HepG2 (cell line): ENCODE data around the gene BCAN. TPM values are rescaled to one million over a fixed set of nuclear protein-coding genes. Genes with fewer than 3 reads are reported as not detected.
A peak's percentile ranks its signal among the peaks of the same experiment; 100 is the strongest.

Source experiments
- DNMT1 ChIP-seq: sonication (generic); formaldehyde crosslinking; IDR thresholded peaks from 2 replicates; pipeline ENCODE4 v1.5.1; 2020; ENCODE audit warnings: mild to moderate bottlenecking, missing genetic modification reagents
- MAF1 ChIP-seq: sonication (generic); formaldehyde crosslinking; IDR thresholded peaks from 2 replicates; pipeline ENCODE4 v1.5.0; 2020; ENCODE audit warnings: missing genetic modification reagents, borderline replicate concordance
- MED1 ChIP-seq: sonication (generic); formaldehyde crosslinking; IDR thresholded peaks from 2 replicates; pipeline ENCODE4 v1.4.0; 2020; ENCODE audit warnings: missing genetic modification reagents
- MEF2D ChIP-seq: sonication (generic); formaldehyde crosslinking; IDR thresholded peaks from 2 replicates; pipeline ENCODE4 v1.5.1; 2020; ENCODE audit warnings: mild to moderate bottlenecking, missing genetic modification reagents
- PHF8 ChIP-seq: sonication (generic); formaldehyde crosslinking; IDR thresholded peaks from 2 replicates; pipeline ENCODE4 v1.5.0; 2020; ENCODE audit warnings: missing genetic modification reagents
- PRMT3 ChIP-seq: sonication (generic); formaldehyde crosslinking; IDR thresholded peaks from 2 replicates; pipeline ENCODE4 v1.8.1; 2022; ENCODE audit warnings: low read depth, mild to moderate bottlenecking, moderate library complexity, missing genetic modification reagents, borderline replicate concordance
- RBM22 ChIP-seq: fragments of 200-400 bp; formaldehyde crosslinking; optimal IDR thresholded peaks from 2 replicates; pipeline ENCODE3; 2017; ENCODE audit warnings: mild to moderate bottlenecking, low read length, moderate library complexity
- SP1 ChIP-seq, 2 experiments: fragments of 450-650 bp in 1 of 2; sonication (generic) in 1 of 2; formaldehyde crosslinking in 1 of 2; IDR thresholded peaks; 2 replicates each; pipeline versions ENCODE4 v1.4.0 to v1.6.1; 2016 to 2020; ENCODE audit warnings: missing genetic modification reagents in 1 of 2
- TARDBP ChIP-seq: sonication (generic); formaldehyde crosslinking; IDR thresholded peaks from 2 replicates; pipeline ENCODE4 v1.8.0; 2022; ENCODE audit warnings: mild to moderate bottlenecking, missing genetic modification reagents
- TOE1 ChIP-seq: sonication (generic); formaldehyde crosslinking; IDR thresholded peaks from 2 replicates; pipeline ENCODE4 v1.4.0; 2020; ENCODE audit warnings: mild to moderate bottlenecking, missing genetic modification reagents
- ZFAT ChIP-seq: sonication (generic); formaldehyde crosslinking; conservative IDR thresholded peaks from 2 replicates; pipeline ENCODE4 v1.8.1; 2023; ENCODE audit warnings: missing genetic modification reagents, inconsistent platforms
- ZNF552 ChIP-seq: sonication (generic); formaldehyde crosslinking; IDR thresholded peaks from 2 replicates; pipeline ENCODE4 v1.9.0; 2022; ENCODE audit warnings: missing genetic modification reagents, mild to moderate bottlenecking, borderline replicate concordance
- ZNF619 ChIP-seq: sonication (generic); formaldehyde crosslinking; IDR thresholded peaks from 2 replicates; pipeline ENCODE4 v1.4.0; 2020; ENCODE audit warnings: mild to moderate bottlenecking, missing genetic modification reagents
- ZNF629 ChIP-seq: sonication (generic); formaldehyde crosslinking; conservative IDR thresholded peaks from 2 replicates; pipeline ENCODE4 v1.5.0; 2020; ENCODE audit warnings: missing genetic modification reagents
- ZNF672 ChIP-seq: sonication (generic); formaldehyde crosslinking; IDR thresholded peaks from 2 replicates; pipeline ENCODE4 v1.8.1; 2022; ENCODE audit warnings: missing genetic modification reagents
- ZNF747 ChIP-seq: sonication (generic); formaldehyde crosslinking; IDR thresholded peaks from 2 replicates; pipeline ENCODE4 v1.8.1; 2023; ENCODE audit warnings: missing genetic modification reagents, mild to moderate bottlenecking, borderline replicate concordance
- ZNF891 ChIP-seq: sonication (generic); formaldehyde crosslinking; IDR thresholded peaks from 2 replicates; pipeline ENCODE4 v1.5.0; 2020; ENCODE audit warnings: mild to moderate bottlenecking, missing genetic modification reagents
- polyA plus RNA-seq, 8 experiments: library from polyadenylated mRNA; depleted of rRNA in 3 of 8; stranded (reverse) in 7 of 8; unstranded in 1 of 8; fragments of >200 nt; fragmentation: Illumina TruSeq in 4 of 8; extraction: Trizol in 4 of 8; gene quantifications; 2 replicates each; pipeline versions ENCODE4 v1.2.1 to v1.2.3, GENCODE V29; 2011 to 2016; ENCODE audit warnings: low read depth in 4 of 8, missing spikeins in 1 of 8, mixed read lengths in 1 of 8; ENCODE audit not compliant: insufficient read depth in 1 of 8
- total RNA-seq, 5 experiments: library from RNA; depleted of rRNA; stranded (reverse); fragments of >200 nt; fragmentation: Illumina TruSeq; extraction: Trizol; gene quantifications; 2 replicates each; pipeline ENCODE4 v1.2.3, GENCODE V29; 2016; ENCODE audit warnings: low read depth in 1 of 5
- TF ChIP-seq, protein P1 (sequence below): sonication (generic); formaldehyde crosslinking; IDR thresholded peaks from 2 replicates; pipeline ENCODE4 v1.5.1; 2020; ENCODE audit warnings: missing genetic modification reagents, mild to moderate bottlenecking, borderline replicate concordance
- TF ChIP-seq, protein P2 (sequence below): sonication (generic); formaldehyde crosslinking; IDR thresholded peaks from 2 replicates; pipeline ENCODE4 v1.5.0; 2020; ENCODE audit warnings: mild to moderate bottlenecking, low read depth, missing genetic modification reagents, borderline replicate concordance
- TF ChIP-seq, protein P3 (sequence below): sonication (generic); formaldehyde crosslinking; IDR thresholded peaks from 2 replicates; pipeline ENCODE4 v1.8.1; 2023; ENCODE audit warnings: mild to moderate bottlenecking, missing genetic modification reagents
- TF ChIP-seq, protein P4 (sequence below): sonication (generic); formaldehyde crosslinking; IDR thresholded peaks from 2 replicates; pipeline ENCODE4 v1.5.0; 2020; ENCODE audit warnings: mild to moderate bottlenecking, missing genetic modification reagents, borderline replicate concordance

The BCAN gene
- total and polyA plus RNA-seq, 2 of the 13 experiments (the other 11 are each of a cell fraction or from before 2014, with no cell fraction given): not detected

DNA sequence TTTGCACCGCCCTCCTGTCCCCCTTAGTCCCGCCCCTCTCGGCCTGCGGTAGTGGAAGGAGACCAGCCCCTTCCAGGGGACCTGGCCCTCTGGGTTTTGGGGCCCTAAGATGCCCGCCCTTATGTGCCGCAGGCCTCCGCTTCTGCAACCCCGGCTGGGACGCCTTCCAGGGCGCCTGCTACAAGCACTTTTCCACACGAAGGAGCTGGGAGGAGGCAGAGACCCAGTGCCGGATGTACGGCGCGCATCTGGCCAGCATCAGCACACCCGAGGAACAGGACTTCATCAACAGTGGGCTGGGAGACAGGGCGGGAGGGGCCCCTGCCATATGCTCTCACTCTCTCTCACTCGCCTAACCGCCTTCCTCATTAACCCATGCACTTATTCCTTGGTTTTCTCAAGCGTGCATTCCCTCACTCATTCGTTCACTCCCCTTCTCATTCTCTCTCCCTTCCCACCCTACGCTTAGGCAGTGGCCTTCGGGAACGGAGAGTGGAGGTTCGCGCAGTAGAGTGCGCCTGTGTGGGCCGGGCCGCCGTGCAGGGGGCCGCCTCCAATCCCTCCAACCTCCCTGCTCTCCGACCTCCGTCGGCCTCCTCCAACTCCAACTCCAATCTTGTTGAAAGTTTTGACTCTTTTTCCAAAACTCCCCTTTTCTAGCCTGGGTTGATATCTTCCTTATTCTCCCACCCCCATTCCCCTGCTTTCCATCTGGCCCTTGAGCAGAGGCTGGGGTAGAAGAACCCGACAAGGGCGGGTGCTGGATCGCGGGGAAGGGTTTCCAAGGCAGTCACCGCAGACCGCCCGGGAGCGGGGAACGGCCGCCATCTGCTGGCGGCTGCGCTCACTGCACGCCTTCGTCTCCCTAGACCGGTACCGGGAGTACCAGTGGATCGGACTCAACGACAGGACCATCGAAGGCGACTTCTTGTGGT lies 15.2 kb downstream of the BCAN start (continued):
- TF ChIP-seq, protein P1, sequence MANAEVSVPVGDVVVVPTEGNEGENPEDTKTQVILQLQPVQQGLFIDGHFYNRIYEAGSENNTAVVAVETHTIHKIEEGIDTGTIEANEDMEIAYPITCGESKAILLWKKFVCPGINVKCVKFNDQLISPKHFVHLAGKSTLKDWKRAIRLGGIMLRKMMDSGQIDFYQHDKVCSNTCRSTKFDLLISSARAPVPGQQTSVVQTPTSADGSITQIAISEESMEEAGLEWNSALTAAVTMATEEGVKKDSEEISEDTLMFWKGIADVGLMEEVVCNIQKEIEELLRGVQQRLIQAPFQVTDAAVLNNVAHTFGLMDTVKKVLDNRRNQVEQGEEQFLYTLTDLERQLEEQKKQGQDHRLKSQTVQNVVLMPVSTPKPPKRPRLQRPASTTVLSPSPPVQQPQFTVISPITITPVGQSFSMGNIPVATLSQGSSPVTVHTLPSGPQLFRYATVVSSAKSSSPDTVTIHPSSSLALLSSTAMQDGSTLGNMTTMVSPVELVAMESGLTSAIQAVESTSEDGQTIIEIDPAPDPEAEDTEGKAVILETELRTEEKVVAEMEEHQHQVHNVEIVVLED: no peak
- TF ChIP-seq, protein P2, sequence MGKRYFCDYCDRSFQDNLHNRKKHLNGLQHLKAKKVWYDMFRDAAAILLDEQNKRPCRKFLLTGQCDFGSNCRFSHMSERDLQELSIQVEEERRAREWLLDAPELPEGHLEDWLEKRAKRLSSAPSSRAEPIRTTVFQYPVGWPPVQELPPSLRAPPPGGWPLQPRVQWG (CRISPR knock-in tag): no peak
- TF ChIP-seq PRMT3 (CRISPR knock-in tag) (no peak), DNMT1 (no peak), ZFAT (CRISPR knock-in tag) (no peak), RBM22 (peak; percentile 79), ZNF747 (CRISPR knock-in tag) (no peak), MED1 (no peak), PHF8 (CRISPR knock-in tag) (no peak), MAF1 (no peak), SP1 (IDR thresholded peaks at IDR 0.05) (no peak), SP1 (CRISPR knock-in tag; IDR thresholded peaks at IDR 0.05) (no peak), ZNF552 (CRISPR knock-in tag) (no peak), MEF2D (CRISPR knock-in tag) (no peak), ZNF629 (CRISPR knock-in tag) (no peak), ZNF619 (CRISPR knock-in tag) (no peak), TOE1 (CRISPR knock-in tag) (no peak), TARDBP (CRISPR knock-in tag) (peak; percentile 58; the same call in 1 of the 2 replicates), ZNF891 (CRISPR knock-in tag) (no peak), ZNF672 (CRISPR knock-in tag) (no peak)
- TF ChIP-seq, protein P3, sequence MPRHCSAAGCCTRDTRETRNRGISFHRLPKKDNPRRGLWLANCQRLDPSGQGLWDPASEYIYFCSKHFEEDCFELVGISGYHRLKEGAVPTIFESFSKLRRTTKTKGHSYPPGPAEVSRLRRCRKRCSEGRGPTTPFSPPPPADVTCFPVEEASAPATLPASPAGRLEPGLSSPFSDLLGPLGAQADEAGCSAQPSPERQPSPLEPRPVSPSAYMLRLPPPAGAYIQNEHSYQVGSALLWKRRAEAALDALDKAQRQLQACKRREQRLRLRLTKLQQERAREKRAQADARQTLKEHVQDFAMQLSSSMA (CRISPR knock-in tag): no peak
- TF ChIP-seq, protein P4, sequence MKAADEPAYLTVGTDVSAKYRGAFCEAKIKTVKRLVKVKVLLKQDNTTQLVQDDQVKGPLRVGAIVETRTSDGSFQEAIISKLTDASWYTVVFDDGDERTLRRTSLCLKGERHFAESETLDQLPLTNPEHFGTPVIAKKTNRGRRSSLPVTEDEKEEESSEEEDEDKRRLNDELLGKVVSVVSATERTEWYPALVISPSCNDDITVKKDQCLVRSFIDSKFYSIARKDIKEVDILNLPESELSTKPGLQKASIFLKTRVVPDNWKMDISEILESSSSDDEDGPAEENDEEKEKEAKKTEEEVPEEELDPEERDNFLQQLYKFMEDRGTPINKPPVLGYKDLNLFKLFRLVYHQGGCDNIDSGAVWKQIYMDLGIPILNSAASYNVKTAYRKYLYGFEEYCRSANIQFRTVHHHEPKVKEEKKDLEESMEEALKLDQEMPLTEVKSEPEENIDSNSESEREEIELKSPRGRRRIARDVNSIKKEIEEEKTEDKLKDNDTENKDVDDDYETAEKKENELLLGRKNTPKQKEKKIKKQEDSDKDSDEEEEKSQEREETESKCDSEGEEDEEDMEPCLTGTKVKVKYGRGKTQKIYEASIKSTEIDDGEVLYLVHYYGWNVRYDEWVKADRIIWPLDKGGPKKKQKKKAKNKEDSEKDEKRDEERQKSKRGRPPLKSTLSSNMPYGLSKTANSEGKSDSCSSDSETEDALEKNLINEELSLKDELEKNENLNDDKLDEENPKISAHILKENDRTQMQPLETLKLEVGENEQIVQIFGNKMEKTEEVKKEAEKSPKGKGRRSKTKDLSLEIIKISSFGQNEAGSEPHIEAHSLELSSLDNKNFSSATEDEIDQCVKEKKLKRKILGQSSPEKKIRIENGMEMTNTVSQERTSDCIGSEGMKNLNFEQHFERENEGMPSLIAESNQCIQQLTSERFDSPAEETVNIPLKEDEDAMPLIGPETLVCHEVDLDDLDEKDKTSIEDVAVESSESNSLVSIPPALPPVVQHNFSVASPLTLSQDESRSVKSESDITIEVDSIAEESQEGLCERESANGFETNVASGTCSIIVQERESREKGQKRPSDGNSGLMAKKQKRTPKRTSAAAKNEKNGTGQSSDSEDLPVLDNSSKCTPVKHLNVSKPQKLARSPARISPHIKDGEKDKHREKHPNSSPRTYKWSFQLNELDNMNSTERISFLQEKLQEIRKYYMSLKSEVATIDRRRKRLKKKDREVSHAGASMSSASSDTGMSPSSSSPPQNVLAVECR (CRISPR knock-in tag): no peak; the same call in 1 of the 2 replicates
